Cortex of kidney (tissue), 1 donor: ENCODE measurements around the gene PDE4C.

Source experiments
- DNase-seq: peaks from one replicate; lab custom pipeline; 2025; lab: John Stamatoyannopoulos, UW

Gene PDE4C

GRCh38 chr19:18225702-18226468 lies at the start of gene PDE4C:
Gene PDE4C (minus strand): TSS chr19:18226438. CDS start chr19:18226415, 23 bp downstream.
- no peak for DNase-seq

DNA sequence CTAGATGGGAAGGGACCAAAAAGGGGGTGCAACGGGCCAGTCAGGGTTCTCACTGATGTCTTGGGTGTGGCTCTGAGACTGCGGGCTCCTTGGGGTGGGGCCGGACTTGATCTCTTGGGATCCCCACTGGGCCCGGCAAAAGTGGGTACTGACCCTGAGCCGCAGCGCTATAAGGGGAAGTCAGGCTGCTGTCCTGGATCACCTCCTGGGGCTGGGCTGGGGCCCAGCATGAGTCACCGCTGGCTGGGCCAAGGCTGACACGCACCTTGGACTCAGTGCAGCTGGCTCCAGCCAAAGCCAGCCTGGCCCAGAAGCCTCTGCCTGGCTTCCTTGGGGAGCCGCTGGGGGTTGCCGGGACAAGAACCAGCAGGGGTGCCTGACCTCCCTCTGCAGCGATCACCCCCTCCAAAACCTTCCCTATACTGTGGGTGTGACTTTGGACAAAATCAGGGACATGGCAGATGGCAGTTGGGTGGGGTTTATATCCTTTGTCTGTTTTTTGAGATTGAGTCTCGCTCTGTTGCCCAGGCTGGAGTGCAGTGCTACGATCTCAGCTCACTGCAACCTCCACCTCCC lies 48.6 kb upstream of the PDE4C start:
- DNase-seq = no peak

DNA sequence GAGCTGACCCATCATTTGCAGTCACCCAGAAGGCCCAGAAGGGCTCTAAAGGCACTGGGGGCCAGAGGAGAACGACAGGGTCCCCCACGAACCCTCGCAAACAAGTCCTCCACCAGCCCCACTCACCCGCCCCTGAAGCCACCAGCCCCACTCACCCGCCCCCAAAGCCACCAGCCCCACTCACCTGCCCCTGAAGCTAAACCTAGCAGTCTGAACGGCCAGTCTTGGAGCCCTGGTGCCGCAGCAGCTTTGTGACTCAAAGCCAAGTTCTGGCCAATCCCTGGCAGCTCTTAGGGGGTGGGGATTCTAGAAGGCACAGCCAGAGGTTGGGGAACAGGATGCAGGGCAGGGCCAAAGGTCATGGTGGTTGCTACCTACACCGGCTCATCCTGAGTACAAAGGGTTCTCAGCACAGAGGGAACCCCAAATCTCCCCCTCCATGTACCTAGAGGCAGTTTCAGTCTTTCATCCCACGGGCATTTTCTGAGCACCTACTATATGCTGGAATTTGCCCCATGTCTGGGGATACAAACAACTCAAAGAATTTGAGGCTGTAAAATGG lies 48.1 kb upstream of the PDE4C start, which contains the start of gene IQCN:
Gene IQCN (minus strand): TSS at position 234 of the 562 bp plus-strand sequence. CDS start 4,974 bp downstream, outside the sequence.
- DNase-seq = no peak

DNA sequence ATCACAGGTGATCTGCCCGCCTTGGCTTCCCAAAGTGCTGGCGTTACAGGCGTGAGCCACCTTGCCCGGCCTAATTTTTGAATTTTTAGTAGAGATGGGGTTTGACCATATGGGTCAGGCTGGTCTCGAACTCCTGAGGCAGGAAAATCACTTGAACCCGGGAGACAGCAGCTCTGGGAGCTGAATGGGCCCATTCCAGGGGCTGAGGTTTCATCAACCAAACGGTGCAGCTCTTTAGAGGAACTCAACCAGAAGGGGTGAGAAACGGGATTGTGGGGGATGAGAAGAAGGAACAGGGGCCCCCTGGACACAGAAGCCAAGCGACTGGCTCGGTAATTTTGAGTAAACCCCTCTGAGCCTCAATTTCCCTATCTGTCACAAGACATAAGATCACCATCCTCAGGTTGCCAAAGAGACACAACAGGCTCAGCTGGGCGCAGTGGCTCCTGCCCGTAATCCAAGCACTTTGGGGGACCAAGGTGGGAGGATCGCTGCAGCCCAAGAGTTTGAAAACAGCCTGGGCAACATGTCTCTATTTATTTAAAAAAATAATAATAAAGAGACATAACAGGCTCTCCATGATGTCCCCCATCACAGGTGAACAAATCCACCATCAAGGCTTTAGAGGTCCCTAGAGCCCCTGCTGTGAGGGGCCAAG lies 47.5 kb upstream of the PDE4C start:
- no peak for DNase-seq

DNA sequence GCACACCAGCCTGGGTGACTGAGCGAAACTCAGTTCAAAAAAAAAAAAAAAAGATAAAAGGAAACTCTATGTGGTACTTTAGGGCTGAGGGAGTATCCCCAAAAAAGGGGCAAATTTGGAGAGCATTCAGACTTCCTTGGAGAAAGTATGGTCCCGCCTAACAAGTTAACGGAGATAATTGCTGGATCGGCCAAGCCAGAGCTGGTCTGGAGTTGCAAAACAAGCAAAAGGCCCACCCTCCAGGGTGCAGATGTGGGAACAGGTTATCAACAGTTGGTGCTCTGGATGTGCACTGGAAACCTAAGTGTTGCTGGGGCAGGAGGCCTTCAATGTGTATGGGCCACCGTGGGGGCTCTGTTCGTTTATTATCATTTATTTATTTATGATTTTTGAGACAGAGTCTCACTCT lies 45.2 kb upstream of the PDE4C start:
- DNase-seq = no peak

- no peak for DNase-seq
Measured at GRCh38 chr19:18270326-18270725, 44.1 kb upstream of the PDE4C start.

- DNase-seq = no peak
Measured at GRCh38 chr19:18269070-18269723, 43.0 kb upstream of the PDE4C start.

GRCh38 chr19:18266771-18267686 lies 40.8 kb upstream of the PDE4C start:
- DNase-seq = no peak

DNA sequence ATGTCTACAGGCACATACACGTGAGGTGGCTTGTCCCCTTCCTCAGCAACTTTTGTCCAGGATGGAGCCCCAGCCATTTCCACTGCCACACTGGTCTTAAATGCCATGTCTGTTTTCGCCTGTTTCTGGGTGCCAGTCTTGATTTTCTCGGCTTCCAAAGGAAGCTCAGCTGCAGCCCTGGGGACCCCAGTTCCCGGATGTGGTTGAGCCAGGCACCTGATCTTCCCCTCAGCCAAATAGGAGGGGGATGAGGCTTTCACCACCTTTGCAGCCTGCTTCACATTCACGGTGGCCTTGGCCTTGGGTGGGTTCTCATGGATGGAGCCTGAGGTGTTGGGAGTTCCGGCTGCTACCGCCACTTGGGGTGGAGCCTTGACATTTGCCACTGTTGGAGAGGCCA lies 39.3 kb upstream of the PDE4C start:
- no peak for DNase-seq

DNA sequence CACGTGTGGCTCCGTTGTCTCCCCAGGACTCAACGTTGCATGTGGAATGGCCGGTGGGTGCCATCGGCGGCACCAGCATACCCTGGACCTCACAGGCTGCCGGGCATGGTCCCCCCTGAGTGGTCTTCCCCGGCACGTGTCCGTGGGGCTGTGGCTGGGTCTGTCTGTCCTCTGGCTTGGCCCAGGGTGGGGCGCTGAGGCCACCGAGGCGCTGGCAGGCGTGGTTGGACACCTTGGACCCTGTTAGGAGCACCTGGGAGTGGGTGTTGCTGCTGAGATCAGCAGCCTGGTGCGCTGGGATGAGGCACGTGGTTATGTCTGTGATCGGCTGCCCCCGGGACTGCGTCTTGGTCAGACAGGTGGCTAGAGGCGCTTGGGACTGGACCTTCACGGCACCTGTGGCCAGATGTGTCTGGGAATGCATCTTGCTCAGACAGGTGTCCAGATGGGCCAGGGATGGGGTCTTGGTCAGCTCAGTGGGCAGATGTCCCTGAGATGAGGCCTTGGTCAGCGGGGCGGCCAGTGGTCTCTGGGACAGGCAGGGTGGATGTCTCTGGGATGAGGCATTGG lies 38.8 kb upstream of the PDE4C start:
- DNase-seq = no peak

DNA sequence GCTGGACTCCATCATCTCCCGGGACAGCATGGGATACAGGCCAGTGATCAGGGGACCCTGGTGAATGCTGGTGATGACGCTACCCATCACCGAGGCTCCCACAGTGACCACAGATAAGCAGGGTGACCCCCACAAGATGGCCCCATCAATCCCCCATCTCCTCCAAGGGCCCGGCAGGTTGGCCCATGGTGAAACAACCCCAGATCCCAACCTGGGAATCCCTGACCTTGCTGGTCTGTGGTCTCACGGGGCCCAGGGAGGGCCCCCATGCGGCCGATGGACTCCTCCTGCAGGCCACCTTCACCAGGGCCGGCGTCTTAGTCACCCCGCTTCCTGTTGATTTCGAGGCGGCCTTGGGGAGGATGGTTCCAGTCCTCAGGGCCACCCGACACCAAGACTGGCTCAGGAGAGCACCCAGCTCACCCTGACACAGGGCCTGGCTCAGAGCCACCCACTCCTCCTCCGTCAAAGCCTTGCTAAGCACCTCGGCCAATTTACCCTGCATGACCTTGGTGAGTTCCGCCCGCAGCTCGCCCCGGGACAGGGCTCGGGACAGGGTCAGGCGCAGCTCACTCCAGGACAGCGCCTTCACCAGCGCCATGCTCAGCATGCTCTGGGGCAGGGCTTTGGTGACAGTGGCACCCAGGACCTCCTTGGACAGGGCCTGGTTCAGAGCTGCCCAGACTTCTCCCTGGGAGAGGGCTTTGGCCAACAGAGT lies 38.1 kb upstream of the PDE4C start:
- no peak for DNase-seq

DNA sequence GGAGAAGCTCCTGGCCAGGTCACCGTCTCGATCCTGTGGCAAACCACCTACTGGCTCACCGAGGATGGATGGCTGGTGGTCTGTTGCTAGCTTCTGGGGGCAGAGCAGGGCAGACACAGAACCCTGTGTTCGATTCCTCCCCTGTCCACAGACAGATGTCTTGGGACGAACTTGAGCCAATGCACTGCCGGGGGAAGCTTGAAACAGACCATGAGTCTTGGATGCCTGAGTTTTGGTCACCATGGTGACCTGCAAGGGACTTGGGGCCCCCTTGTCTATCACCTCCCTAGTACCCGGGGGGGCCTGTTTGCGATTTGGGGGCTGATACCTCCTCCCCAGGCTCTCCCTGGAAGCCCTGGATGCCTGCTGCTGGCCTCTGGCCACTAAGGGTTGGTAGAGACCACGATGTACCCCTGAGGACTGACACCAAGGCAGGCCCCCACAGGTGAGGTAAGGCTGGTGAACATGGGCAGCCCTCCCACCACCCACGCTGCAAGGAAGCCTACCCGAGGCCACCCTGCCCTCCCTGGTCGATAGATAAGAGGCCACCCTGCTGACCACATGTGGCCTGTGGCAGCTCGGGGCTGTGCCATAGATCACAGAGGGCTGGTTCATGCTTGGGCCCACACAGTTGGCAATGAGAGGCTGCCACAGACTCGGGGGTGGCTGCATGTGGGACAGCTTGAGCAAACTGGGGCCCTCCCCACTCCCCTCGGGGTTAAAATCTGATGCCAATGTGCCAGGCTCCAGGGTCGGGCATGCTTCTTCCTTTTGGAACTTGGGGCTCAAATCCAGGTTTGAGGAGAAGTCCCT lies 37.3 kb upstream of the PDE4C start:
- no peak for DNase-seq

- no peak for DNase-seq
Measured at GRCh38 chr19:18262917-18263316, 36.7 kb upstream of the PDE4C start.

DNA sequence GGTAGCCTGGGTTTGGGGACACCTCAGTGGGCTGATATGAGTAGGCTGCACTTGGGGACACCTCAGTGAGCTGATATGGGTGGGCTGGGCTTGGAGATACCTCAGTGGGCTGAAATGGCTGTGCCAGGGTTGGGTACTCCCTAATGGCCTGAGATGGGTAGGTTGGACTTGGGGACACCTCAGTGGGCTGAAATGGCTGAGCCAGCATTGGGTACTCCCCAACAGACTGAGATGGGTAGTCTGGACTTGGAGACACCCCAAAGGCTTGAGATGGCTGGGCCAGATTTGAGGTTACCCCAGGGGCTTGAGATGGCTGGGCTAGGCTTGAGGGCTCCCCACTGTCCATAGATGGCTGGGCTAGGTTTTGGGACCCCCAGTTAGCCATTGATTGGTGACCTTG lies 35.9 kb upstream of the PDE4C start:
- no peak for DNase-seq

- DNase-seq = no peak
Measured at GRCh38 chr19:18261474-18261873, 35.2 kb upstream of the PDE4C start.

DNA sequence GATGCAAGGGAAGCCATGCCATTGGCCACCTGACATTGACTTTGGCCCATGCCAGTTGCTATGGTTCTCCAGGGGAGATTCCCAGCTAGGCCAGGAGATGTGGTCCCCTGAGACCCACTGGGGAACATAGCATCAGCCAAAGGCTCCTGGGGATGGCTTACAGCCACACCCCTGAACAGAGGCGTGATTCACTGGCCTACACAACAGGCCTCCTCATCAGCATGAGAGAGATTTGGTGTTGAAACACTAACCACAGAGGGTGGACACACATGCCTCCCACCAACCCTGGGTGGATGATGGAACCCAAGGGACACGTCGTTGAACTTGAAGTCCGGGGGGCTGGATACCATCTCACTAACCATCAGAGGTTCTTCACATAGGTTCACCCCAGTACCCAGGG lies 33.7 kb upstream of the PDE4C start:
- DNase-seq = no peak

- no peak for DNase-seq
Measured at GRCh38 chr19:18257503-18258470, 31.5 kb upstream of the PDE4C start.
